HepG2 (cell line): ENCODE measurements around the gene COQ7. TPM values are rescaled to one million over a fixed set of nuclear protein-coding genes. Genes with fewer than 3 reads are reported as not detected.

Experiments used
- CREB1 ChIP-seq, 2 experiments: fragments of 450-650 bp in 1 of 2; IDR thresholded peaks; 2 replicates each; pipeline ENCODE4 v1.6.1; 2016 to 2017; ENCODE audit warnings: control low read depth in 1 of 2, mild to moderate bottlenecking in 1 of 2, missing compliant biosample characterization in 1 of 2, missing genetic modification characterization in 1 of 2
- DR1 ChIP-seq: sonication (generic); formaldehyde crosslinking; IDR thresholded peaks from 2 replicates; pipeline ENCODE4 v1.8.0; 2021; ENCODE audit warnings: mild to moderate bottlenecking, missing genetic modification reagents, inconsistent platforms
- ESRRA ChIP-seq: sonication (generic); formaldehyde crosslinking; IDR thresholded peaks from 2 replicates; pipeline ENCODE4 v1.5.1; 2020; ENCODE audit warnings: mild to moderate bottlenecking, low read depth, missing genetic modification reagents
- GATAD1 ChIP-seq: IDR thresholded peaks from 2 replicates; pipeline ENCODE4 v1.6.1; 2016; ENCODE audit warnings: missing genetic modification reagents, missing compliant biosample characterization
- GLI4 ChIP-seq: sonication (generic); formaldehyde crosslinking; IDR thresholded peaks from 2 replicates; pipeline ENCODE4 v1.5.1; 2020; ENCODE audit warnings: missing genetic modification reagents, mild to moderate bottlenecking, moderate library complexity, borderline replicate concordance
- HDAC2 ChIP-seq: sonication (generic); formaldehyde crosslinking; IDR thresholded peaks from 2 replicates; pipeline ENCODE4 v1.4.0; 2020; ENCODE audit warnings: missing genetic modification reagents
- KDM5B ChIP-seq: sonication (generic); formaldehyde crosslinking; IDR thresholded peaks from 2 replicates; pipeline ENCODE4 v1.4.0; 2020; ENCODE audit warnings: missing genetic modification reagents, mild to moderate bottlenecking, borderline replicate concordance
- MTA3 ChIP-seq: sonication (generic); formaldehyde crosslinking; IDR thresholded peaks from 2 replicates; pipeline ENCODE4 v1.4.0; 2020; ENCODE audit warnings: missing genetic modification reagents
- RAD21 ChIP-seq: fragments of 450-650 bp; formaldehyde crosslinking; IDR thresholded peaks from 2 replicates; pipeline ENCODE4 v1.5.0; 2020; ENCODE audit warnings: mild to moderate bottlenecking
- SOX13 ChIP-seq, 3 experiments: fragments of 450-650 bp in 1 of 3; sonication (generic) in 1 of 3; formaldehyde crosslinking in 1 of 3; IDR thresholded peaks in 2 of 3; conservative IDR thresholded peaks in 1 of 3; 2 replicates each; pipeline versions ENCODE4 v1.5.0 to v1.6.1; 2016 to 2020; ENCODE audit warnings: antibody characterized with exemption in 1 of 3, mild to moderate bottlenecking in 1 of 3, missing compliant biosample characterization in 1 of 3, missing genetic modification reagents in 1 of 3, moderate library complexity in 1 of 3
- ZNF232 ChIP-seq: sonication (generic); formaldehyde crosslinking; IDR thresholded peaks from 2 replicates; pipeline ENCODE4 v1.4.0; 2020; ENCODE audit warnings: missing genetic modification reagents, borderline replicate concordance
- ZNF235 ChIP-seq: sonication (generic); formaldehyde crosslinking; IDR thresholded peaks from 2 replicates; pipeline ENCODE4 v1.8.1; 2023; ENCODE audit warnings: mild to moderate bottlenecking, missing genetic modification reagents, borderline replicate concordance
- ZNF292 ChIP-seq: sonication (generic); formaldehyde crosslinking; IDR thresholded peaks from 2 replicates; pipeline ENCODE4 v1.8.1; 2022; ENCODE audit warnings: mild to moderate bottlenecking, low read depth, missing genetic modification reagents, borderline replicate concordance
- ZNF547 ChIP-seq: sonication (generic); formaldehyde crosslinking; IDR thresholded peaks from 2 replicates; pipeline ENCODE4 v1.5.1; 2020; ENCODE audit warnings: mild to moderate bottlenecking, missing genetic modification reagents
- ZNF550 ChIP-seq: sonication (generic); formaldehyde crosslinking; IDR thresholded peaks from 2 replicates; pipeline ENCODE4 v1.4.0; 2020; ENCODE audit warnings: mild to moderate bottlenecking, missing genetic modification reagents, borderline replicate concordance
- ZNF558 ChIP-seq: sonication (generic); formaldehyde crosslinking; IDR thresholded peaks from 2 replicates; pipeline ENCODE4 v1.9.0; 2022; ENCODE audit warnings: mild to moderate bottlenecking, missing genetic modification reagents, borderline replicate concordance
- ZNF605 ChIP-seq: sonication (generic); formaldehyde crosslinking; IDR thresholded peaks from 2 replicates; pipeline ENCODE4 v1.8.0; 2022; ENCODE audit warnings: mild to moderate bottlenecking, missing genetic modification reagents
- polyA plus RNA-seq, 8 experiments: library from polyadenylated mRNA; depleted of rRNA in 3 of 8; stranded (reverse) in 7 of 8; unstranded in 1 of 8; fragments of >200 nt; fragmentation: Illumina TruSeq in 4 of 8; extraction: Trizol in 4 of 8; gene quantifications; 2 replicates each; pipeline versions ENCODE4 v1.2.1 to v1.2.3, GENCODE V29; 2011 to 2016; ENCODE audit warnings: low read depth in 4 of 8, missing spikeins in 1 of 8, mixed read lengths in 1 of 8; ENCODE audit not compliant: insufficient read depth in 1 of 8
- total RNA-seq, 5 experiments: library from RNA; depleted of rRNA; stranded (reverse); fragments of >200 nt; fragmentation: Illumina TruSeq; extraction: Trizol; gene quantifications; 2 replicates each; pipeline ENCODE4 v1.2.3, GENCODE V29; 2016; ENCODE audit warnings: low read depth in 1 of 5
- TF ChIP-seq, protein P1 (sequence below): IDR thresholded peaks from 2 replicates; pipeline ENCODE4 v1.6.1; 2016; ENCODE audit warnings: low read depth, control low read depth
- TF ChIP-seq, protein P2 (sequence below): sonication (generic); formaldehyde crosslinking; conservative IDR thresholded peaks from 2 replicates; pipeline ENCODE4 v1.4.0; 2020; ENCODE audit warnings: missing genetic modification reagents
- TF ChIP-seq, protein P3 (sequence below): sonication (generic); formaldehyde crosslinking; IDR thresholded peaks from 2 replicates; pipeline ENCODE4 v1.5.0; 2020; ENCODE audit warnings: mild to moderate bottlenecking, missing genetic modification reagents
- TF ChIP-seq, protein P4 (sequence below): sonication (generic); formaldehyde crosslinking; IDR thresholded peaks from 2 replicates; pipeline ENCODE4 v1.4.0; 2020; ENCODE audit warnings: missing genetic modification reagents
- TF ChIP-seq, protein P5 (sequence below): IDR thresholded peaks from 2 replicates; pipeline ENCODE4 v1.6.1; 2016

The COQ7 gene
- total and polyA plus RNA-seq, 2 of the 13 experiments (the other 11 are each of a cell fraction or from before 2014, with no cell fraction given) = 20.1 to 45.7 TPM

DNA sequence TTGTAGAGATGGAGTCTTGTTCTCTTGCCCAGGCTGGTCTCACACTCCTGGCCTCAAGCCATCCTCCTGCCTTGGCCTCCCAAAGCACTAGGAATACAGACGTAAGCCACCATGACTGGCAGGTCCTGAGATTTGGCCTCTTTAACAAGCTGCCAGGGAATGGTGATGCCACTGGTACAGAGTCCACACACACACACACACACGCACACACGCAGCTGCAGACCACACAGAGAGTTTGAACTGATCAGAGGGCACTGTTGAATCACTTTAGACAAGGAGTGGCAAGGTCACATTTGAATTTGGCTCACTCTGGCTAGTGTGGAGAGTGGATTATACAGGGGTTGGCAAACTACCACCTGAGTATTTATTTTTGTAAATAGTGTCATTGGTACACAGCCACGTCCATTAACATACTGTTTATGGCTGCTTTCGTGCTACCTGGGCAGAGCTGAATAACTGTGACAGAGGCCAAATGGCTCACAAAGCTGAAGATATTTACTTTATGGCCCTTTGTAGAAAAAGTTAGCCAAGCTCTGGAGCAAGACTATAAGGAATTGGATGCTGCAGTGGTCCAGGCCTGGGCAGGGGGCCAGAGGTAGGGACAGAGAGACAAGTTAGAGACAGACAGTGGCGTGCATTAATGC is 56.2 kb downstream of the COQ7 start (continued):
- TF ChIP-seq, protein P1, sequence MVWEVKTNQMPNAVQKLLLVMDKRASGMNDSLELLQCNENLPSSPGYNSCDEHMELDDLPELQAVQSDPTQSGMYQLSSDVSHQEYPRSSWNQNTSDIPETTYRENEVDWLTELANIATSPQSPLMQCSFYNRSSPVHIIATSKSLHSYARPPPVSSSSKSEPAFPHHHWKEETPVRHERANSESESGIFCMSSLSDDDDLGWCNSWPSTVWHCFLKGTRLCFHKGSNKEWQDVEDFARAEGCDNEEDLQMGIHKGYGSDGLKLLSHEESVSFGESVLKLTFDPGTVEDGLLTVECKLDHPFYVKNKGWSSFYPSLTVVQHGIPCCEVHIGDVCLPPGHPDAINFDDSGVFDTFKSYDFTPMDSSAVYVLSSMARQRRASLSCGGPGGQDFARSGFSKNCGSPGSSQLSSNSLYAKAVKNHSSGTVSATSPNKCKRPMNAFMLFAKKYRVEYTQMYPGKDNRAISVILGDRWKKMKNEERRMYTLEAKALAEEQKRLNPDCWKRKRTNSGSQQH (CRISPR knock-in tag) = peak; percentile 84; the same call in 1 of the 2 replicates
- TF ChIP-seq GATAD1 (CRISPR knock-in tag) (peak; percentile 53; the same call in 1 of the 2 replicates), ZNF547 (peak; percentile 62; the same call in 1 of the 2 replicates), ZNF550 (CRISPR knock-in tag) (no peak), DR1 (no peak), CREB1 (IDR thresholded peaks at IDR 0.05) (peak; percentile 63), CREB1 (CRISPR knock-in tag; IDR thresholded peaks at IDR 0.05) (no peak; the same call in 1 of the 2 replicates), ESRRA (CRISPR knock-in tag) (peak; percentile 96), ZNF292 (CRISPR knock-in tag) (peak; percentile 94), ZNF232 (CRISPR knock-in tag) (no peak), HDAC2 (peak; percentile 67; the same call in 1 of the 2 replicates), ZNF605 (CRISPR knock-in tag) (0 out of 2 replicates have a peak, but pooled peaks have one; percentile 44), KDM5B (CRISPR knock-in tag) (peak; percentile 41; the same call in 1 of the 2 replicates), ZNF235 (CRISPR knock-in tag) (no peak), MTA3 (no peak), SOX13 (IDR thresholded peaks at IDR 0.05) (0 out of 2 replicates have a peak, but pooled peaks have one; percentile 13), SOX13 (CRISPR knock-in tag; conservative IDR thresholded peaks at IDR 0.05 in 1 of 2, IDR thresholded peaks at IDR 0.05 in 1 of 2) (no peak), RAD21 (CRISPR knock-in tag) (0 out of 2 replicates have a peak, but pooled peaks have one; percentile 27), ZNF558 (CRISPR knock-in tag) (no peak), GLI4 (CRISPR knock-in tag) (no peak)
- TF ChIP-seq, protein P2, sequence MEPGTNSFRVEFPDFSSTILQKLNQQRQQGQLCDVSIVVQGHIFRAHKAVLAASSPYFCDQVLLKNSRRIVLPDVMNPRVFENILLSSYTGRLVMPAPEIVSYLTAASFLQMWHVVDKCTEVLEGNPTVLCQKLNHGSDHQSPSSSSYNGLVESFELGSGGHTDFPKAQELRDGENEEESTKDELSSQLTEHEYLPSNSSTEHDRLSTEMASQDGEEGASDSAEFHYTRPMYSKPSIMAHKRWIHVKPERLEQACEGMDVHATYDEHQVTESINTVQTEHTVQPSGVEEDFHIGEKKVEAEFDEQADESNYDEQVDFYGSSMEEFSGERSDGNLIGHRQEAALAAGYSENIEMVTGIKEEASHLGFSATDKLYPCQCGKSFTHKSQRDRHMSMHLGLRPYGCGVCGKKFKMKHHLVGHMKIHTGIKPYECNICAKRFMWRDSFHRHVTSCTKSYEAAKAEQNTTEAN (CRISPR knock-in tag) = peak; percentile 94
- TF ChIP-seq, protein P3, sequence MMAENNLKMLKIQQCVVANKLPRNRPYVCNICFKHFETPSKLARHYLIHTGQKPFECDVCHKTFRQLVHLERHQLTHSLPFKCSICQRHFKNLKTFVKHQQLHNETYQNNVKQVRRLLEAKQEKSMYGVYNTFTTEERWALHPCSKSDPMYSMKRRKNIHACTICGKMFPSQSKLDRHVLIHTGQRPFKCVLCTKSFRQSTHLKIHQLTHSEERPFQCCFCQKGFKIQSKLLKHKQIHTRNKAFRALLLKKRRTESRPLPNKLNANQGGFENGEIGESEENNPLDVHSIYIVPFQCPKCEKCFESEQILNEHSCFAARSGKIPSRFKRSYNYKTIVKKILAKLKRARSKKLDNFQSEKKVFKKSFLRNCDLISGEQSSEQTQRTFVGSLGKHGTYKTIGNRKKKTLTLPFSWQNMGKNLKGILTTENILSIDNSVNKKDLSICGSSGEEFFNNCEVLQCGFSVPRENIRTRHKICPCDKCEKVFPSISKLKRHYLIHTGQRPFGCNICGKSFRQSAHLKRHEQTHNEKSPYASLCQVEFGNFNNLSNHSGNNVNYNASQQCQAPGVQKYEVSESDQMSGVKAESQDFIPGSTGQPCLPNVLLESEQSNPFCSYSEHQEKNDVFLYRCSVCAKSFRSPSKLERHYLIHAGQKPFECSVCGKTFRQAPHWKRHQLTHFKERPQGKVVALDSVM = peak; percentile 98
- TF ChIP-seq, protein P4, sequence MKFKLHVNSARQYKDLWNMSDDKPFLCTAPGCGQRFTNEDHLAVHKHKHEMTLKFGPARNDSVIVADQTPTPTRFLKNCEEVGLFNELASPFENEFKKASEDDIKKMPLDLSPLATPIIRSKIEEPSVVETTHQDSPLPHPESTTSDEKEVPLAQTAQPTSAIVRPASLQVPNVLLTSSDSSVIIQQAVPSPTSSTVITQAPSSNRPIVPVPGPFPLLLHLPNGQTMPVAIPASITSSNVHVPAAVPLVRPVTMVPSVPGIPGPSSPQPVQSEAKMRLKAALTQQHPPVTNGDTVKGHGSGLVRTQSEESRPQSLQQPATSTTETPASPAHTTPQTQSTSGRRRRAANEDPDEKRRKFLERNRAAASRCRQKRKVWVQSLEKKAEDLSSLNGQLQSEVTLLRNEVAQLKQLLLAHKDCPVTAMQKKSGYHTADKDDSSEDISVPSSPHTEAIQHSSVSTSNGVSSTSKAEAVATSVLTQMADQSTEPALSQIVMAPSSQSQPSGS = peak; percentile 43; the same call in 1 of the 2 replicates
- TF ChIP-seq, protein P5, sequence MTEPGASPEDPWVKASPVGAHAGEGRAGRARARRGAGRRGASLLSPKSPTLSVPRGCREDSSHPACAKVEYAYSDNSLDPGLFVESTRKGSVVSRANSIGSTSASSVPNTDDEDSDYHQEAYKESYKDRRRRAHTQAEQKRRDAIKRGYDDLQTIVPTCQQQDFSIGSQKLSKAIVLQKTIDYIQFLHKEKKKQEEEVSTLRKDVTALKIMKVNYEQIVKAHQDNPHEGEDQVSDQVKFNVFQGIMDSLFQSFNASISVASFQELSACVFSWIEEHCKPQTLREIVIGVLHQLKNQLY (CRISPR knock-in tag) = no peak
